CD14-positive monocyte (primary cell): Measurements from ENCODE around the gene XPO5. TPM values are rescaled to one million over a fixed set of nuclear protein-coding genes. Genes with fewer than 3 reads are reported as not detected.

Experiments
- DNase-seq, 3 donors: peaks; one replicate each; pipeline ENCODE4 v3.0.0-alpha.2; 2011 to 2022
- H2AFZ ChIP-seq: 2 replicates; pipeline ENCODE4 v1.6.0; 2012; ENCODE audit warnings: mild to moderate bottlenecking, low read depth, low read length, inconsistent platforms; ENCODE audit not compliant: insufficient read depth, poor library complexity, severe bottlenecking
- H3K27ac ChIP-seq, 2 donors: 1 replicate in 1 of 2; 2 replicates in 1 of 2; pipeline ENCODE4 v1.5.1; 2012 to 2013; ENCODE audit warnings: low read length in 2 of 2, control low read depth in 1 of 2, inconsistent platforms in 1 of 2, low read depth in 1 of 2, mild to moderate bottlenecking in 1 of 2
- H3K27me3 ChIP-seq, 2 donors: one replicate each; pipeline versions ENCODE4 v1.6.0 to v1.6.1; 2011 to 2013; ENCODE audit warnings: low read length in 2 of 2; ENCODE audit not compliant: control insufficient read depth in 2 of 2, insufficient read depth in 2 of 2
- H3K36me3 ChIP-seq, 2 donors: replicated peaks in 1 of 2; 1 replicate in 1 of 2; 2 replicates in 1 of 2; pipeline versions ENCODE4 v1.5.1 to v1.6.1; 2012 to 2013; ENCODE audit warnings: low read length in 2 of 2, control low read depth in 1 of 2, inconsistent platforms in 1 of 2, mild to moderate bottlenecking in 1 of 2; ENCODE audit not compliant: insufficient read depth in 2 of 2, control insufficient read depth in 1 of 2
- H3K4me1 ChIP-seq, 2 donors: 1 replicate in 1 of 2; 2 replicates in 1 of 2; pipeline versions ENCODE4 v1.5.1 to v1.6.1; 2012 to 2013; ENCODE audit warnings: low read length in 2 of 2, control low read depth in 1 of 2, inconsistent platforms in 1 of 2, mild to moderate bottlenecking in 1 of 2, moderate library complexity in 1 of 2; ENCODE audit not compliant: insufficient read depth in 2 of 2, control insufficient read depth in 1 of 2
- H3K4me2 ChIP-seq: replicated peaks from 2 replicates; pipeline ENCODE3; 2012; ENCODE audit warnings: low read length, moderate library complexity, mild to moderate bottlenecking; ENCODE audit not compliant: poor library complexity, severe bottlenecking; ENCODE audit errors: extremely low read depth
- H3K4me3 ChIP-seq, 3 experiments: fragments of 200-600 bp in 1 of 3; sonication (generic) in 1 of 3; replicated peaks in 1 of 3; 1 replicate in 2 of 3; 2 replicates in 1 of 3; pipeline ENCODE4 v1.5.1; 2011 to 2013; ENCODE audit warnings: low read length in 3 of 3, mild to moderate bottlenecking in 3 of 3, control low read depth in 2 of 3, low read depth in 2 of 3, inconsistent platforms in 1 of 3, moderate library complexity in 1 of 3
- H3K79me2 ChIP-seq: 2 replicates; pipeline ENCODE4 v1.6.0; 2012; ENCODE audit warnings: mild to moderate bottlenecking, control low read depth, inconsistent platforms, low read length, moderate library complexity; ENCODE audit not compliant: insufficient read depth
- H3K9ac ChIP-seq: 2 replicates; pipeline ENCODE4 v1.6.0; 2017; ENCODE audit warnings: low read length, mild to moderate bottlenecking; ENCODE audit not compliant: insufficient read depth, poor library complexity, severe bottlenecking
- H3K9me3 ChIP-seq, 2 donors: replicated peaks in 1 of 2; 1 replicate in 1 of 2; 2 replicates in 1 of 2; pipeline versions ENCODE4 v1.5.1 to v1.6.1; 2012 to 2013; ENCODE audit warnings: low read length in 2 of 2, control low read depth in 1 of 2; ENCODE audit not compliant: control insufficient read depth in 1 of 2, insufficient read depth in 1 of 2
- H4K20me1 ChIP-seq: 2 replicates; pipeline ENCODE4 v1.6.0; 2012; ENCODE audit warnings: mild to moderate bottlenecking, low read length, control low read depth, moderate library complexity; ENCODE audit not compliant: insufficient read depth
- H3K27ac Mint-ChIP-seq, 7 donors: one replicate each; pipeline ENCODE4 v1.8.0; 2020; ENCODE audit warnings: mild to moderate bottlenecking in 7 of 7, mixed read lengths in 7 of 7, moderate library complexity in 6 of 7, inconsistent platforms in 2 of 7
- H3K27me3 Mint-ChIP-seq, 3 donors: one replicate each; pipeline ENCODE4 v1.8.0; 2021 to 2022; ENCODE audit warnings: low read depth in 3 of 3, mild to moderate bottlenecking in 3 of 3, mixed read lengths in 3 of 3, moderate library complexity in 3 of 3, inconsistent platforms in 1 of 3
- H3K36me3 Mint-ChIP-seq, 2 donors: one replicate each; pipeline ENCODE4 v1.8.0; 2020; ENCODE audit warnings: mixed read lengths in 2 of 2, inconsistent platforms in 1 of 2, mild to moderate bottlenecking in 1 of 2
- H3K4me1 Mint-ChIP-seq: one replicate; pipeline ENCODE4 v1.8.0; 2020; ENCODE audit warnings: mild to moderate bottlenecking, mixed read lengths
- H3K4me3 Mint-ChIP-seq, 2 donors: one replicate each; pipeline ENCODE4 v1.8.0; 2020; ENCODE audit warnings: mild to moderate bottlenecking in 2 of 2, mixed read lengths in 2 of 2, moderate library complexity in 1 of 2
- H3K9me3 Mint-ChIP-seq, 7 donors: one replicate each; pipeline ENCODE4 v1.8.0; 2020 to 2022; ENCODE audit warnings: mixed read lengths in 7 of 7, mild to moderate bottlenecking in 6 of 7, moderate library complexity in 6 of 7, inconsistent platforms in 2 of 7
- WGBS: methylation state at CpG from one replicate; pipeline ENCODE4 v1.1.5; 2013; ENCODE audit warnings: missing lambda C conversion rate; ENCODE audit not compliant: insufficient coverage; 5-methylcytosine and 5-hydroxymethylcytosine counted together
- intact Hi-C, 2 donors: fragments of 100-400 bp; cut with micrococcal nuclease; formaldehyde crosslinking; loops; one replicate each; pipeline versions ENCODE4 v1.15.0 to v1.15.1; 2023
- polyA plus RNA-seq, 3 donors: library from polyadenylated mRNA; depleted of rRNA in 1 of 3; unstranded in 2 of 3; stranded (reverse) in 1 of 3; fragments of 300-500 nt in 2 of 3; fragments of >200 nt in 1 of 3; fragmentation: Illumina TruSeq in 2 of 3; gene quantifications; 1 replicate in 2 of 3; 2 replicates in 1 of 3; pipeline ENCODE4 v1.2.3, GENCODE V29; 2012 to 2021
- TF ChIP-seq, protein P1 (sequence below): fragments of 200-600 bp; IDR thresholded peaks from one replicate; pipeline ENCODE4 v1.8.0; 2022; ENCODE audit warnings: antibody characterized with exemption, mild to moderate bottlenecking

XPO5 gene
- polyA plus RNA-seq, 3 donors: 8.0 to 17.5 (median 13.8) TPM

DNA sequence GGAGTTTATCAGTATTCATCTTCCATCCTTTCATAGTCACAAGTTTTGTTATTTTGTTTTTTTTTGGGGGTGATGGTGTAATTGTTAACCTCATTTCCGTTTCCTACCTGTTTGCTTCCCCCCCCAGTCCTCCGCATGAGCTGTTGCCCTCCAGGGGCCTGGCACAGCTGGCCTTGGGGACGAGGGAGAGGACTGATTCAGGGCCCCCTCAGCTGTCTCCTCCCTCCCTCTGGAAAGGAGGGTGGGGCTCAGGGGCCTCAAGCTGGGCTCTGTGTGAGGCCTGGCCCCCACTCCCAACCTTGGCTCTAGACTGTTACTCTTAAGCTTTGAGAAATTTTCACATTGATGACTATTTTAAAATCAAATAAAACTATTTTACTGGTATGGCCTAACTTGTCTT lies 69.7 kb downstream of the XPO5 start:
- peaks cover 50 to 61% of the 10 kb centered on the region in 2 donors for H3K36me3 Mint-ChIP-seq
- no peak for DNase-seq
- H3K27ac Mint-ChIP-seq: no peak overlapping the region
- TF ChIP-seq, protein P1, sequence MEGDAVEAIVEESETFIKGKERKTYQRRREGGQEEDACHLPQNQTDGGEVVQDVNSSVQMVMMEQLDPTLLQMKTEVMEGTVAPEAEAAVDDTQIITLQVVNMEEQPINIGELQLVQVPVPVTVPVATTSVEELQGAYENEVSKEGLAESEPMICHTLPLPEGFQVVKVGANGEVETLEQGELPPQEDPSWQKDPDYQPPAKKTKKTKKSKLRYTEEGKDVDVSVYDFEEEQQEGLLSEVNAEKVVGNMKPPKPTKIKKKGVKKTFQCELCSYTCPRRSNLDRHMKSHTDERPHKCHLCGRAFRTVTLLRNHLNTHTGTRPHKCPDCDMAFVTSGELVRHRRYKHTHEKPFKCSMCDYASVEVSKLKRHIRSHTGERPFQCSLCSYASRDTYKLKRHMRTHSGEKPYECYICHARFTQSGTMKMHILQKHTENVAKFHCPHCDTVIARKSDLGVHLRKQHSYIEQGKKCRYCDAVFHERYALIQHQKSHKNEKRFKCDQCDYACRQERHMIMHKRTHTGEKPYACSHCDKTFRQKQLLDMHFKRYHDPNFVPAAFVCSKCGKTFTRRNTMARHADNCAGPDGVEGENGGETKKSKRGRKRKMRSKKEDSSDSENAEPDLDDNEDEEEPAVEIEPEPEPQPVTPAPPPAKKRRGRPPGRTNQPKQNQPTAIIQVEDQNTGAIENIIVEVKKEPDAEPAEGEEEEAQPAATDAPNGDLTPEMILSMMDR: no peak
- Histone ChIP-seq H3K4me2 (no peak overlapping the region), H3K4me1 (peaks cover 19 to 25% of the 10 kb centered on the region in 2 donors), H3K79me2 (no peaks in the 10 kb centered on the region), H2AFZ (no peak overlapping the region), H3K9me3 (peaks cover 0 to 3% of the 10 kb centered on the region in 2 donors), H3K27ac (peak overlapping the region in 1 of 2 donors; percentile 34), H3K27me3 (peaks cover 11 to 27% of the 10 kb centered on the region in 2 donors), H3K9ac (no peak overlapping the region), H4K20me1 (peaks cover 13% of the 10 kb centered on the region), H3K36me3 (peaks cover 44 to 57% of the 10 kb centered on the region in 2 donors), H3K4me3 (no peak overlapping the region)
- H3K4me3 Mint-ChIP-seq: no peak overlapping the region
- peaks cover 21% of the 10 kb centered on the region for H3K4me1 Mint-ChIP-seq
- peaks cover 0 to 16% (median 0%) of the 10 kb centered on the region in 7 donors for H3K9me3 Mint-ChIP-seq
- intact Hi-C loops: loop anchor here (1.0 to 10.0 kb wide), 5 partner anchors 51 to 244 kb away; partner anchors contain the start of gene DLK2 (in 1 of the 2)
- H3K27me3 Mint-ChIP-seq: peaks cover 22 to 36% (median 25%) of the 10 kb centered on the region in 3 donors
- WGBS: no CpG with 5 or more reads among the region's 3 CpGs

DNA sequence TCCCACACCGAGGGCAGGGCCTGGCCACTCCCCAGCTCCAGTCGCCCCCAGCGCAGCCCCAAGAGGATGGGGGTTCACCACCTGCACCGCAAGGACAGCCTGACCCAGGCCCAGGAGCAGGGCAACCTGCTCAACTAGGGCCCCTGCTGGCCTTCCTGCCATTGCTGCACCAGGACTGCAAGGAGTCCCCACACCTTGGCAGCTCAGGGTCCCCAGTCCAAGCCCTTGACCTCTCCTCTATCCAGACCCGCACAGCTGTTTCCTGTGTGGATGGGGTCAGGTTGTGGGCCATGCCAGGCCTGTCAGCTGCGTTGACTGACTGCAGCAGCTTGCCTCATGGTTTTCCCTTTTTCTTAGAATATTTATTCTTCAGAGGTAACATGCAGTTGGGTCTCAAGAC lies 70.1 kb downstream of the XPO5 start:
- no peaks in the 10 kb centered on the region for H3K79me2 ChIP-seq
- no peak overlapping the region for H3K4me3 ChIP-seq
- Mint-ChIP-seq H3K36me3 (peaks cover 54 to 60% of the 10 kb centered on the region in 2 donors), H3K27ac (no peak overlapping the region), H3K4me3 (no peak overlapping the region), H3K27me3 (peaks cover 22 to 36% (median 25%) of the 10 kb centered on the region in 3 donors), H3K4me1 (peaks cover 19% of the 10 kb centered on the region), H3K9me3 (peaks cover 0 to 16% (median 0%) of the 10 kb centered on the region in 7 donors)
- H3K9me3 ChIP-seq: peaks cover 0 to 3% of the 10 kb centered on the region in 2 donors
- WGBS: 90% methylated on average over 4 of the region's 6 CpGs
- peaks cover 18 to 24% of the 10 kb centered on the region in 2 donors for H3K4me1 ChIP-seq
- TF ChIP-seq, protein P1: no peak
- H3K27ac ChIP-seq: peak overlapping the region in 1 of 2 donors; percentile 34
- intact Hi-C loops: loop anchor here (1.0 to 10.0 kb wide), 5 partner anchors 51 to 243 kb away; partner anchors contain the start of gene DLK2 (in 1 of the 2)
- peaks cover 11 to 27% of the 10 kb centered on the region in 2 donors for H3K27me3 ChIP-seq
- H3K9ac ChIP-seq: no peak overlapping the region
- H2AFZ ChIP-seq: no peak overlapping the region
- no peak overlapping the region for H3K4me2 ChIP-seq
- H4K20me1 ChIP-seq: peaks cover 9% of the 10 kb centered on the region
- H3K36me3 ChIP-seq: peaks cover 45 to 57% of the 10 kb centered on the region in 2 donors
- DNase-seq: no peak
